SK-N-SH (cell line): ENCODE data around the gene LRMDA. TPM values are rescaled to one million over a fixed set of nuclear protein-coding genes. Genes with fewer than 3 reads are reported as not detected.

Source experiments
- CTCF ChIA-PET: fragments of 300-600, 350-600 bp; formaldehyde crosslinking; extraction: SDS; loops from one replicate; lab custom pipeline; 2021; lab: Yijun Ruan, JAX
- POLR2A ChIA-PET: fragments of 350-600 bp; sonication (Branson Sonifier 250); formaldehyde crosslinking; extraction: SDS; loops from one replicate; lab custom pipeline; 2020; ENCODE audit warnings: antibody characterized with exemption, inconsistent platforms; lab: Yijun Ruan, JAX
- DNase-seq: peaks from one replicate; pipeline ENCODE4 v3.0.0; 2012
- H2AFZ ChIP-seq: fragments of 200-600 bp; sonication (generic); 2 replicates; pipeline ENCODE4 v1.8.1; 2016; ENCODE audit warnings: antibody characterized with exemption, mild to moderate bottlenecking, low read depth
- H3F3A ChIP-seq: fragments of 200-600 bp; sonication (generic); replicated peaks from 2 replicates; pipeline ENCODE3; 2016; ENCODE audit warnings: antibody characterized with exemption, mild to moderate bottlenecking; ENCODE audit not compliant: insufficient read depth
- H3K27ac ChIP-seq, 2 experiments: fragments of 200-500 bp in 1 of 2; fragments of 200-600 bp in 1 of 2; sonication (Bioruptor generic) in 1 of 2; sonication (generic), shearing (Covaris generic) in 1 of 2; 2 replicates each; pipeline versions ENCODE4 v1.5.1 to v1.6.1; 2014 to 2016; ENCODE audit warnings: low read depth in 2 of 2, inconsistent platforms in 1 of 2, low read length in 1 of 2, mild to moderate bottlenecking in 1 of 2, mixed read lengths in 1 of 2
- H3K27me3 ChIP-seq: fragments of 200-600 bp; sonication (generic), shearing (Covaris generic); 2 replicates; pipeline ENCODE4 v1.6.1; 2016; ENCODE audit warnings: mixed run types; ENCODE audit not compliant: insufficient read depth
- H3K36me3 ChIP-seq, 2 experiments: fragments of 200-500 bp in 1 of 2; fragments of 200-600 bp in 1 of 2; sonication (Bioruptor generic) in 1 of 2; sonication (generic) in 1 of 2; replicated peaks in 1 of 2; 2 replicates each; pipeline versions ENCODE3 to v1.5.1; 2014 to 2016; ENCODE audit warnings: low read length in 1 of 2, mild to moderate bottlenecking in 1 of 2; ENCODE audit not compliant: insufficient read depth in 2 of 2, control insufficient read depth in 1 of 2
- H3K4me1 ChIP-seq, 2 experiments: fragments of 200-500 bp in 1 of 2; fragments of 200-600 bp in 1 of 2; sonication (Bioruptor generic) in 1 of 2; sonication (generic), shearing (Covaris generic) in 1 of 2; 2 replicates each; pipeline versions ENCODE4 v1.5.1 to v1.6.1; 2014 to 2016; ENCODE audit warnings: low read depth in 1 of 2, low read length in 1 of 2, mixed run types in 1 of 2; ENCODE audit not compliant: insufficient read depth in 2 of 2, control insufficient read depth in 1 of 2
- H3K4me2 ChIP-seq: fragments of 200-600 bp; sonication (generic), shearing (Covaris generic); 2 replicates; pipeline ENCODE4 v1.6.1; 2017; ENCODE audit warnings: mixed run types
- H3K4me3 ChIP-seq, 2 experiments: fragments of 200-500 bp in 1 of 2; fragments of 200-600 bp in 1 of 2; sonication (Bioruptor generic) in 1 of 2; sonication (generic), shearing (Covaris generic) in 1 of 2; 2 replicates each; pipeline versions ENCODE4 v1.5.1 to v1.8.1; 2014 to 2016; ENCODE audit warnings: low read depth in 2 of 2, inconsistent platforms in 1 of 2, low read length in 1 of 2, mild to moderate bottlenecking in 1 of 2, mixed read lengths in 1 of 2, moderate library complexity in 1 of 2
- H3K79me2 ChIP-seq: fragments of 200-600 bp; sonication (generic); 2 replicates; pipeline ENCODE4 v1.8.1; 2017; ENCODE audit warnings: mild to moderate bottlenecking; ENCODE audit not compliant: insufficient read depth
- H3K9ac ChIP-seq: fragments of 200-600 bp; sonication (generic); 2 replicates; pipeline ENCODE4 v1.6.1; 2017; ENCODE audit warnings: mixed run types
- H3K9me2 ChIP-seq: fragments of 200-600 bp; sonication (generic); 2 replicates; pipeline ENCODE4 v1.6.1; 2017; ENCODE audit warnings: mixed run types
- H3K9me3 ChIP-seq: fragments of 200-600 bp; sonication (generic); 2 replicates; pipeline ENCODE4 v1.6.1; 2017; ENCODE audit warnings: mixed run types, mild to moderate bottlenecking, moderate library complexity
- H4K20me1 ChIP-seq: fragments of 200-600 bp; sonication (generic); 2 replicates; pipeline ENCODE4 v1.6.1; 2017; ENCODE audit warnings: mild to moderate bottlenecking, mixed run types; ENCODE audit not compliant: insufficient read depth
- FOSL2 ChIP-seq: IDR thresholded peaks from 2 replicates; pipeline ENCODE4 v1.4.0; 2012; ENCODE audit warnings: low read depth, mild to moderate bottlenecking, moderate library complexity, borderline replicate concordance
- FOXM1 ChIP-seq: IDR thresholded peaks from 2 replicates; pipeline ENCODE4 v1.4.0; 2012; ENCODE audit warnings: low read depth, mild to moderate bottlenecking
- GABPA ChIP-seq: IDR thresholded peaks from 2 replicates; pipeline ENCODE4 v1.4.0; 2012; ENCODE audit warnings: low read depth, mild to moderate bottlenecking
- GATA2 ChIP-seq: sonication (generic); formaldehyde crosslinking; IDR thresholded peaks from 2 replicates; pipeline ENCODE4 v1.5.0; 2020; ENCODE audit warnings: mild to moderate bottlenecking, missing genetic modification reagents
- JUND ChIP-seq: IDR thresholded peaks from 2 replicates; pipeline ENCODE4 v1.4.0; 2012
- MEF2A ChIP-seq: IDR thresholded peaks from 2 replicates; pipeline ENCODE4 v1.4.0; 2012; ENCODE audit warnings: low read depth, borderline replicate concordance
- MXI1 ChIP-seq: IDR thresholded peaks from 2 replicates; pipeline ENCODE4 v1.6.1; 2012; ENCODE audit warnings: mild to moderate bottlenecking, low read depth, low read length, improper control_type of control experiment
- NFIC ChIP-seq: IDR thresholded peaks from 2 replicates; pipeline ENCODE4 v1.4.0; 2012; ENCODE audit warnings: borderline replicate concordance
- POLR2AphosphoS5 ChIP-seq: IDR thresholded peaks from 2 replicates; pipeline ENCODE4 v1.6.1; 2012; ENCODE audit warnings: low read depth, low read length
- RAD21 ChIP-seq: IDR thresholded peaks from 2 replicates; pipeline ENCODE4 v1.6.1; 2012; ENCODE audit warnings: mild to moderate bottlenecking, low read length
- RCOR1 ChIP-seq: fragments of 150-350 bp; IDR thresholded peaks from 2 replicates; pipeline ENCODE4 v1.6.1; 2017; ENCODE audit warnings: antibody characterized with exemption, low read length
- REST ChIP-seq: IDR thresholded peaks from 2 replicates; pipeline ENCODE4 v1.6.1; 2012; ENCODE audit warnings: mild to moderate bottlenecking, low read depth, low read length, moderate library complexity
- RXRA ChIP-seq: IDR thresholded peaks from 2 replicates; pipeline ENCODE4 v1.4.0; 2012; ENCODE audit warnings: low read depth, mild to moderate bottlenecking, borderline replicate concordance
- SIN3A ChIP-seq: IDR thresholded peaks from 2 replicates; pipeline ENCODE4 v1.6.1; 2012; ENCODE audit warnings: low read depth, mild to moderate bottlenecking, low read length, moderate library complexity, borderline replicate concordance
- SMC3 ChIP-seq: IDR thresholded peaks from 2 replicates; pipeline ENCODE4 v1.6.1; 2012; ENCODE audit warnings: low read depth, low read length, improper control_type of control experiment
- TAF1 ChIP-seq: IDR thresholded peaks from 2 replicates; pipeline ENCODE4 v1.6.1; 2012; ENCODE audit warnings: low read depth, mild to moderate bottlenecking, low read length, moderate library complexity, borderline replicate concordance
- TCF12 ChIP-seq: IDR thresholded peaks from 2 replicates; pipeline ENCODE4 v1.4.0; 2012
- USF1 ChIP-seq: IDR thresholded peaks from 2 replicates; pipeline ENCODE4 v1.4.0; 2012; ENCODE audit warnings: low read depth, borderline replicate concordance
- YY1 ChIP-seq: IDR thresholded peaks from 2 replicates; pipeline ENCODE4 v1.4.0; 2012; ENCODE audit warnings: low read depth, mild to moderate bottlenecking
- WGBS: methylation state at CpG from one replicate; pipeline ENCODE4 v1.1.6; 2017; ENCODE audit warnings: low lambda C conversion rate; 5-methylcytosine and 5-hydroxymethylcytosine counted together
- polyA plus RNA-seq, 3 experiments: library from polyadenylated mRNA; depleted of rRNA; stranded (reverse); fragments of >200 nt; gene quantifications; 2 replicates each; pipeline ENCODE4 v1.2.3, GENCODE V29; 2012

LRMDA gene
- polyA plus RNA-seq, 1 of the 3 experiments (the other 2 are of a cell fraction): 0.95 TPM

- no peaks in the 10 kb centered on the region for H4K20me1 ChIP-seq
- no peak overlapping the region for H3K4me2 ChIP-seq
- no peaks in the 10 kb centered on the region; a peak in 1 of 4 replicates for H3K4me1 ChIP-seq
- 15% methylated on average over 1 of the region's 1 CpG for WGBS
- peaks cover 0 to 4% of the 10 kb centered on the region in 2 experiments for H3K36me3 ChIP-seq
- TF ChIP-seq NFIC (no peak), RXRA (no peak), RCOR1 (no peak), GATA2 (CRISPR knock-in tag) (no peak)
- H3K9me2 ChIP-seq: no peaks in the 10 kb centered on the region
- no peak overlapping the region for H2AFZ ChIP-seq
- H3K9me3 ChIP-seq: no peaks in the 10 kb centered on the region
- DNase-seq: no peak
- H3K4me3 ChIP-seq: no peak overlapping the region
- H3F3A ChIP-seq: no peaks in the 10 kb centered on the region
- no peaks in the 10 kb centered on the region for H3K27me3 ChIP-seq
- H3K79me2 ChIP-seq: no peaks in the 10 kb centered on the region
- no peak overlapping the region for H3K9ac ChIP-seq
- POLR2A ChIA-PET: no interaction called here
- no peak overlapping the region for H3K27ac ChIP-seq
- CTCF ChIA-PET: no interaction called here
These were observed 720.8 kb downstream of the LRMDA start for GRCh38 chr10:76152186-76152585.

GRCh38 chr10:76155961-76156360 lies 724.5 kb downstream of the LRMDA start:
- DNase-seq: no peak
- no peaks in the 10 kb centered on the region for H3K9me2 ChIP-seq
- ChIA-PET CTCF (no interaction called here), POLR2A (no interaction called here)
- no peaks in the 10 kb centered on the region for H4K20me1 ChIP-seq
- H3K4me3 ChIP-seq: no peak overlapping the region
- no peaks in the 10 kb centered on the region for H3K9me3 ChIP-seq
- H3K27ac ChIP-seq: no peak overlapping the region; a peak in 1 of 4 replicates
- no peaks in the 10 kb centered on the region for H3K27me3 ChIP-seq
- peaks cover 0 to 4% of the 10 kb centered on the region in 2 experiments for H3K36me3 ChIP-seq
- 92% methylated on average over 1 of the region's 1 CpG for WGBS
- H3K4me1 ChIP-seq: no peaks in the 10 kb centered on the region
- TF ChIP-seq MEF2A: no peak
- no peaks in the 10 kb centered on the region for H3K79me2 ChIP-seq
- H3K4me2 ChIP-seq: no peak overlapping the region
- H3K9ac ChIP-seq: no peak overlapping the region
- H3F3A ChIP-seq: no peaks in the 10 kb centered on the region
- H2AFZ ChIP-seq: no peak overlapping the region

- Histone ChIP-seq H3K27me3 (no peaks in the 10 kb centered on the region), H3K79me2 (no peaks in the 10 kb centered on the region), H3K36me3 (no peaks in the 10 kb centered on the region), H2AFZ (no peak overlapping the region), H3F3A (no peaks in the 10 kb centered on the region), H3K27ac (no peak overlapping the region), H3K9ac (no peak overlapping the region), H3K4me3 (no peak overlapping the region), H3K4me2 (no peak overlapping the region), H4K20me1 (no peaks in the 10 kb centered on the region), H3K9me2 (no peaks in the 10 kb centered on the region), H3K4me1 (no peaks in the 10 kb centered on the region), H3K9me3 (no peaks in the 10 kb centered on the region)
- 80% methylated on average over 12 of the region's 12 CpGs for WGBS
- no peak for DNase-seq
- POLR2A ChIA-PET: no interaction called here
- CTCF ChIA-PET: interaction anchor here (0.7 kb wide), 1 partner anchor 825 kb away, joined by 4 read pairs; no protein-coding TSS in a partner anchor
- TF ChIP-seq FOXM1 (no peak), RAD21 (no peak), JUND (no peak), USF1 (no peak), TAF1 (no peak), YY1 (no peak), SIN3A (no peak), GABPA (no peak), MXI1 (no peak), REST (no peak), FOSL2 (no peak), POLR2AphosphoS5 (no peak), TCF12 (no peak), SMC3 (no peak)
These were observed 729.2 kb downstream of the LRMDA start for GRCh38 chr10:76160446-76161300.
